Osteocyte (in vitro differentiated cells): ENCODE measurements around the gene RPL38. TPM values are rescaled to one million over a fixed set of nuclear protein-coding genes. Genes with fewer than 3 reads are reported as not detected.

Experiments used
- DNase-seq: peaks from one replicate; pipeline ENCODE4 v3.0.0; 2021; ENCODE audit warnings: mixed read lengths; ENCODE audit not compliant: unreplicated experiment; ENCODE audit errors: extremely low spot score
- H3K27ac Mint-ChIP-seq: one replicate; pipeline ENCODE4 v1.8.0; 2021; ENCODE audit warnings: mild to moderate bottlenecking, mixed read lengths; ENCODE audit not compliant: unreplicated experiment
- H3K27me3 Mint-ChIP-seq: one replicate; pipeline ENCODE4 v1.8.0; 2021; ENCODE audit warnings: mixed read lengths; ENCODE audit not compliant: unreplicated experiment
- H3K36me3 Mint-ChIP-seq: one replicate; pipeline ENCODE4 v1.8.0; 2021; ENCODE audit warnings: mixed read lengths; ENCODE audit not compliant: unreplicated experiment
- H3K4me1 Mint-ChIP-seq: one replicate; pipeline ENCODE4 v1.8.0; 2021; ENCODE audit warnings: mixed read lengths; ENCODE audit not compliant: unreplicated experiment
- H3K4me3 Mint-ChIP-seq: one replicate; pipeline ENCODE4 v1.8.0; 2021; ENCODE audit warnings: mild to moderate bottlenecking, moderate library complexity, mixed read lengths; ENCODE audit not compliant: unreplicated experiment
- H3K9me3 Mint-ChIP-seq: one replicate; pipeline ENCODE4 v1.8.0; 2021; ENCODE audit warnings: mixed read lengths; ENCODE audit not compliant: unreplicated experiment
- total RNA-seq: library from RNA; stranded (reverse); gene quantifications from 2 replicates; pipeline ENCODE4 v1.2.1, GENCODE V29; 2021
- TF ChIP-seq, protein P1 (sequence below): fragments of 200-600 bp; sonication (generic); IDR thresholded peaks from 2 replicates; pipeline ENCODE4 v1.5.0; 2021; ENCODE audit warnings: antibody characterized with exemption, mild to moderate bottlenecking, moderate library complexity

RPL38 gene
- total RNA-seq, 1 donor from 2014 or later: 755 TPM

DNA sequence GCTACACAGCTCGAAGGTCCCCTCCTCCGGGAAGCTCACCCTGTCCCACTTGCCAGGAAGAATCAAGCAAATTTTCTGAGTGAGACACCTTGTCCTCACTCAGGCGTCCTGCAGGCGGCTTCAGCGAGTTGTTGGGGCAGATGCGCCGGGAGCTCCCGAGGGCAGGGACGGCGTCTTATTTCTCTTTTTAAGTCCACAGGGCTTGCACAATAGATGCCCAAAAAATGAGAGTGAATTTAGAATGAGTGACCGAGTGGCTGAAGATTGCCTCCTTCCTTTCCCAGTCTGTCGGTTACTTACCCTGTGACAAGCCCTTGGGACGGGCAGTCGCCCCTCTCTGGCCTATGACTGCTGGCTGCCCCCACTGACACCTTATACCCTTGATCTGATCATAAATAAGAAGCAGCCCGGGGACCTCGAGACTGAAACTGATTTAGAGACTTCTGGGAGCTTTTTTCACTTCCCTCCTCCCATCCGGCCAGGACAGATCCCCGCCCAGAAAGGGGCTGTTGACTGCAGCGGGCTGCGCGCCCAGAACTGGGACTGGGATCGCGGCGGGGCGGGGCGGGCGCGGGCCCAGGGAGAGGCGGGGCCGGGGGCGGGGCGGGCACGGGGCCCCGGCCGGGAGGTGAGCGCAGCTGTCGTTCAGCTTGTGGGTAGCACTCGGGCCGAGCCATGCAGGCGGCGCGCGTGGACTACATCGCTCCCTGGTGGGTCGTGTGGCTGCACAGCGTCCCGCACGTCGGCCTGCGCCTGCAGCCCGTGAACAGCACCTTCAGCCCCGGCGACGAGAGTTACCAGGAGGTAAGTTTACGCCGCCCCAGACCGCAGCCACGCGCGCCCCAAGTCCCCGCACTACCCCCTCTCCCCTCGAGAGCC lies 9.7 kb downstream of the RPL38 start, which contains the start of gene TTYH2:
Gene TTYH2, plus strand, starts transcription at position 659 of the 879 bp plus-strand sequence. Its CDS starts 17 bp downstream, at position 676.
- H3K9me3 Mint-ChIP-seq: no peaks in the 10 kb centered on the region
- peak within 1 kb of the TSS; percentile 84 for H3K4me3 Mint-ChIP-seq
- peak within 1 kb of the TSS; percentile 73 for H3K27ac Mint-ChIP-seq
- peaks cover 25% of the 10 kb centered on the region for H3K36me3 Mint-ChIP-seq
- no peaks in the 10 kb centered on the region for H3K27me3 Mint-ChIP-seq
- DNase-seq: peak; percentile 90
- H3K4me1 Mint-ChIP-seq: peaks cover 43% of the 10 kb centered on the region
- TF ChIP-seq, protein P1, sequence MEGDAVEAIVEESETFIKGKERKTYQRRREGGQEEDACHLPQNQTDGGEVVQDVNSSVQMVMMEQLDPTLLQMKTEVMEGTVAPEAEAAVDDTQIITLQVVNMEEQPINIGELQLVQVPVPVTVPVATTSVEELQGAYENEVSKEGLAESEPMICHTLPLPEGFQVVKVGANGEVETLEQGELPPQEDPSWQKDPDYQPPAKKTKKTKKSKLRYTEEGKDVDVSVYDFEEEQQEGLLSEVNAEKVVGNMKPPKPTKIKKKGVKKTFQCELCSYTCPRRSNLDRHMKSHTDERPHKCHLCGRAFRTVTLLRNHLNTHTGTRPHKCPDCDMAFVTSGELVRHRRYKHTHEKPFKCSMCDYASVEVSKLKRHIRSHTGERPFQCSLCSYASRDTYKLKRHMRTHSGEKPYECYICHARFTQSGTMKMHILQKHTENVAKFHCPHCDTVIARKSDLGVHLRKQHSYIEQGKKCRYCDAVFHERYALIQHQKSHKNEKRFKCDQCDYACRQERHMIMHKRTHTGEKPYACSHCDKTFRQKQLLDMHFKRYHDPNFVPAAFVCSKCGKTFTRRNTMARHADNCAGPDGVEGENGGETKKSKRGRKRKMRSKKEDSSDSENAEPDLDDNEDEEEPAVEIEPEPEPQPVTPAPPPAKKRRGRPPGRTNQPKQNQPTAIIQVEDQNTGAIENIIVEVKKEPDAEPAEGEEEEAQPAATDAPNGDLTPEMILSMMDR: no peak

DNA sequence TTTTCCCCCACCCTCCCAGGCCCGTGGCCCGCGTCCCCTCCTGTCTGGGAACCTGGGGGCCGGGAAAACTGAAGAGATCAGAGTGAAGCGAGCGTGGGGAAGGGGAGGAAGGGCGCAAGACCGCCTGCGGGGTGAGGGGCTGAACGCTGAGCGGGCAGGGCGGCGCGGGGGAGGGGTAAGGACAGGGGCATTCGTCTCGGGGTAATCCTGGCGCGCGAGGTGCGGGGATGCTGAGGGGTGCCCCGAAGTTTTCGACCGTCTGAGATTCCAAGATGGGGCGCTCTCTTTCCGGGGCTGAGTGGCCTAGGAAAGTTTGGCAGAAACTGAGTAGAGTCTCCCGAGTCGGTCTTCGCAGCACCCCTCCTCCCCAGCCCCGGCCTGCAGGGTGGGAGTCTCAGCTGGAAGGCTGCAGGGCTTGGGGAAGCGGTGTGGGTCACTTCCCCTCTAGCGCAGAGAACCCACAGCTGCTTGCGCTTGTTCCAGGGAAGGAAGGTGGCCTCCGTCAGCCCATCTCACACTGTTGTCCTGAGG lies 10.4 kb downstream of the RPL38 start:
- no peak overlapping the region for H3K27ac Mint-ChIP-seq
- H3K9me3 Mint-ChIP-seq: no peaks in the 10 kb centered on the region
- H3K27me3 Mint-ChIP-seq: no peaks in the 10 kb centered on the region
- peaks cover 42% of the 10 kb centered on the region for H3K4me1 Mint-ChIP-seq
- DNase-seq: no peak
- H3K4me3 Mint-ChIP-seq: peak overlapping the region; percentile 84
- TF ChIP-seq, protein P1: no peak
- peaks cover 18% of the 10 kb centered on the region for H3K36me3 Mint-ChIP-seq

DNA sequence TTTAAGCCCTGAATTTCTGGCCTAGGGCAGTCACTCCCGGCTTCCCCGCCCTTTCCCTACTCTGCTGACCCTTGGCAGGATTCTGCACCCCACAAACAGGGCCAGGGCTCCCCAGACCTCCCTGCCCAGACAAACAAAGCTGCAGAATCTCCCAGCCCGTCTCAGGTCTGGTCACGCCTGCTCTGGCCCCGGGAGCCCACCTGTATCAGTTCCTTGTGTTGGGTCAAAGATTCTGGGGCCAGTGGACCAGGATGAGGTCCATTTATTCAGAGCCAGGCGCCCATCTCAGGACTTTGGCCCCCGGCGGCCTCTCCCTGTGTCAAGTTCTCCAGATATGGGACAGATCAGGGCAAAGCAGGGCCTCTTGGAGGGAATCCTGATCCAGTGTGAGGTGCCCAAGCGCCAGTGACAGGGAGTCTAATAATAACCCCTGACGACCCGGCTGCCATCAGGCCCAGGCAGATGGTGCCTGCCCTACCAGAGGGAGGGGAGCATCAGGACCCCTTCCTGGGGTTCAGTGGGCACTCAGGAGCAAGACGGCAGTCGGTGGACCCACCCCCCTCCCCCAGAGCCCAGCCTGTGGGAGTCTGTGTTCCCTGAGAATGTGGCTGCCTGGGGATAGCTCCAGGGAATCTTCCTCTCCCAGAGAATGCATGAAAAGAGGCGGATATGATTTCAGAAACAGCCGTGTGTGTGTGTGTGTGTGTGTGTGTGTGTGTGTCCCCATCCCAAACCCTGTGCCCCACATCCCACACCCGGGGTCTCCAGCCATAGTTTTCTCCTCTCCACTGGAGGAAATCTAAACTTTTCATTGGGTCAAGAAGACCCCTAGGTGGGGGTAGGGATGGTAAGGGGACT lies 11.2 kb downstream of the RPL38 start:
- H3K27ac Mint-ChIP-seq: no peak overlapping the region
- TF ChIP-seq, protein P1: no peak
- peaks cover 11% of the 10 kb centered on the region for H3K36me3 Mint-ChIP-seq
- peak overlapping the region; percentile 14 for H3K4me3 Mint-ChIP-seq
- DNase-seq: no peak
- H3K4me1 Mint-ChIP-seq: peaks cover 40% of the 10 kb centered on the region
- no peaks in the 10 kb centered on the region for H3K27me3 Mint-ChIP-seq
- no peaks in the 10 kb centered on the region for H3K9me3 Mint-ChIP-seq

DNA sequence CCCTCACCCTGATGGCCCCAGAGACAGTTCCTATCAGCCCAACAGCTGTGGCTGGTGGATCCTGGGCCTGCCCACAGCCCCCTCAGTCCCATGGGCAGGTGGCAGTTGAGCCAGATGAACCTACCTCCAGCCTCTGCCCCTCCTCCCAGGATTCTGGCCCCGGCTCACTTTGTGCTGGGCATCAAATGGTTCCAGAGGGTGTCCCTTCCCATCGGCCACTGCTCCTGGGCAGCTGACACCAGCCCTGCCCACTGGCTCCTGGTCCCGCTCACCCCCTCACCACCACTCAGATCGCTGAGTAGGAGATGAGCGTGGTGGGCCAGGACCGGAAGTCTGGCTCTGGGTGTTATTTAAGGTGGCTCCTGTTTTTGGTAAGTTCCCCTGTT lies 11.9 kb downstream of the RPL38 start:
- no peak for DNase-seq
- Mint-ChIP-seq H3K4me1 (peaks cover 40% of the 10 kb centered on the region), H3K9me3 (no peaks in the 10 kb centered on the region), H3K36me3 (peaks cover 5% of the 10 kb centered on the region), H3K4me3 (no peak overlapping the region), H3K27me3 (no peaks in the 10 kb centered on the region), H3K27ac (no peak overlapping the region)
- TF ChIP-seq, protein P1: no peak
